ENCODE results near the gene PRKN. TPM values are rescaled to one million over a fixed set of nuclear protein-coding genes. Genes with fewer than 3 reads are reported as not detected.

PRKN gene
- total RNA-seq, 1 donor from 2014 or later: 25.5 TPM

GRCh38 chr6:161568885-161569456 is 1158.6 kb downstream of the PRKN start:
- Histone ChIP-seq H3K27ac (replicated peaks) (no peak overlapping the region), H3K4me1 (no peaks in the 10 kb centered on the region), H3K36me3 (no peaks in the 10 kb centered on the region), H3K4me3 (no peak overlapping the region), H3K27me3 (ENCODE audit: low read depth) (no peaks in the 10 kb centered on the region), H3K9me3 (replicated peaks) (no peaks in the 10 kb centered on the region)
- TF ChIP-seq CTCF (IDR thresholded peaks at IDR 0.05; ENCODE audit: borderline replicate concordance): no peak
- DNase-seq: no peak
- intact Hi-C loops (cut with micrococcal nuclease): no loop called here

DNA sequence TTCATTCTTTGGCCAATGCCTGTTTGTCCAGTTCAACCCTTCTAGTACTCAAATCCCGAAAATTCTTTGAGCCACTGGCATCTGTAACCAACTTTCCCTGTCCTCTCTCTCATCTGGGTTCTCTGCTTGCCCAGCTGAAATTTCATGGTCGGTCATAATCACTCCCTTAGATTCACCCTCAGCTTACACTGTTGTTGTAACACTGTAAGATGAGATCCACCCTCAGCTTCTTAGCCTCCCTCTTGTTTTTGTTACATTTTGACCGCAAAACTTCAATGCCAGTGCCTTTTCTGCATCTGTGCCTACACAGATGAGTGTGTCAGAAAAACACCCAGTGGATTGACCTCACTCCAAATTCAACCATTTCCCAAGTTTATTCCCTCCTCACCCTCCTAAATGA is 1162.6 kb downstream of the PRKN start:
- Histone ChIP-seq H3K4me1 (no peaks in the 10 kb centered on the region), H3K27ac (replicated peaks) (no peak overlapping the region), H3K4me3 (no peak overlapping the region), H3K36me3 (no peaks in the 10 kb centered on the region), H3K27me3 (ENCODE audit: low read depth) (no peaks in the 10 kb centered on the region), H3K9me3 (replicated peaks) (no peaks in the 10 kb centered on the region)
- intact Hi-C loops (cut with micrococcal nuclease): no loop called here
- DNase-seq: no peak
- TF ChIP-seq CTCF (IDR thresholded peaks at IDR 0.05; ENCODE audit: borderline replicate concordance): no peak

GRCh38 chr6:161561908-161562307 is 1165.7 kb downstream of the PRKN start:
- Histone ChIP-seq H3K27me3 (ENCODE audit: low read depth) (no peaks in the 10 kb centered on the region), H3K27ac (replicated peaks) (no peak overlapping the region), H3K4me3 (no peak overlapping the region), H3K9me3 (replicated peaks) (no peaks in the 10 kb centered on the region), H3K4me1 (no peaks in the 10 kb centered on the region), H3K36me3 (no peaks in the 10 kb centered on the region)
- DNase-seq: no peak
- intact Hi-C loops (cut with micrococcal nuclease): no loop called here
- no peak for TF ChIP-seq CTCF (IDR thresholded peaks at IDR 0.05; ENCODE audit: borderline replicate concordance)

DNA sequence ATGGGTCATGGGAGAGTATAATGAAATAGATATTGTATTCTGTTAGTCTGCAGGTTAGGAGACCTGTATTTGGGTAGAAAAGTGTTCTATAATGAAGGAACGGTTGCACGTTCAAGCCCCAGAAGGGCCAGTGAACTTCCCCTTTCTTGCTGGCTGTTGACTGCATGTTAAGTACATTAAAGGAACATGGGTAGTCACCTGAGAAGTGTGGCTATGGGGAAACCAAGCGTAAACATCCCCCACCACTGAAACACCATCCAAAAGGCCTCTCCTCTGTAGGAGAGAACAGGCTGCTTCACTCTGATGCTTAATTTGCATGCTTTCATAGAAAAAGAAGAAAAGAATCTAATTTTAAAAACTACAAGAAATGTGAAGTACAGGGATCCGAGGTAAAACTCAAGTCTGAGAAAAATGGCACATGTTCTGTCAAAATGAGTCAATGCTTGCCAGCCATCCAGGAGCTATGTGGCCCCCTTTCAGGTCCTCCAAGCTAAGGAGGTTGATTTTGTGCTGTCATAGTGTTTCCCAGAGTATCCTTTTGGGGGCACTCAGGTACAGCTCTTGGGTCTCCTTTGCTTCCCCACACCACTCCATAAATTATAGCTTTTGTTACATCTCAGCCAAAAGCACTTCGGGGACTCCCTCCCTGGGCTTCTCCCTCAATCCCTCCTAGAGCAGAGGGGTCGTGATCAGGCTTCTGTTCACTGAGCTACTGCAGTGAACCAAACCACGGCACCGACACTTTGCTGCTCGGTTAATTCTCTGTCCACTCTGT is 1170.0 kb downstream of the PRKN start:
- H3K4me1 ChIP-seq: no peaks in the 10 kb centered on the region
- peaks cover 6% of the 10 kb centered on the region for H3K36me3 ChIP-seq
- H3K9me3 ChIP-seq (replicated peaks): peaks cover 39% of the 10 kb centered on the region
- intact Hi-C loops (cut with micrococcal nuclease): no loop called here
- DNase-seq: no peak
- H3K4me3 ChIP-seq: no peak overlapping the region
- TF ChIP-seq CTCF (IDR thresholded peaks at IDR 0.05; ENCODE audit: borderline replicate concordance): no peak
- H3K27me3 ChIP-seq (ENCODE audit: low read depth): no peaks in the 10 kb centered on the region
- H3K27ac ChIP-seq (replicated peaks): no peak overlapping the region

- intact Hi-C loops (cut with micrococcal nuclease): no loop called here
These were observed 1172.7 kb downstream of the PRKN start for GRCh38 chr6:161554883-161555282.

More at GRCh38 chr6:161554883-161555282, 1172.7 kb downstream of the PRKN start:
- Histone ChIP-seq H3K27ac (replicated peaks) (no peak overlapping the region), H3K27me3 (ENCODE audit: low read depth) (no peaks in the 10 kb centered on the region), H3K36me3 (peaks cover 9% of the 10 kb centered on the region), H3K4me3 (no peak overlapping the region), H3K9me3 (replicated peaks) (peaks cover 39% of the 10 kb centered on the region), H3K4me1 (no peaks in the 10 kb centered on the region)
- TF ChIP-seq CTCF (IDR thresholded peaks at IDR 0.05; ENCODE audit: borderline replicate concordance): no peak
- DNase-seq: no peak
